ENCODE data around the gene SIX1. TPM values are rescaled to one million over a fixed set of nuclear protein-coding genes. Genes with fewer than 3 reads are reported as not detected.

SIX1 gene
- total and polyA plus RNA-seq, 5 donors = 0.14 TPM; not detected in 4

DNA sequence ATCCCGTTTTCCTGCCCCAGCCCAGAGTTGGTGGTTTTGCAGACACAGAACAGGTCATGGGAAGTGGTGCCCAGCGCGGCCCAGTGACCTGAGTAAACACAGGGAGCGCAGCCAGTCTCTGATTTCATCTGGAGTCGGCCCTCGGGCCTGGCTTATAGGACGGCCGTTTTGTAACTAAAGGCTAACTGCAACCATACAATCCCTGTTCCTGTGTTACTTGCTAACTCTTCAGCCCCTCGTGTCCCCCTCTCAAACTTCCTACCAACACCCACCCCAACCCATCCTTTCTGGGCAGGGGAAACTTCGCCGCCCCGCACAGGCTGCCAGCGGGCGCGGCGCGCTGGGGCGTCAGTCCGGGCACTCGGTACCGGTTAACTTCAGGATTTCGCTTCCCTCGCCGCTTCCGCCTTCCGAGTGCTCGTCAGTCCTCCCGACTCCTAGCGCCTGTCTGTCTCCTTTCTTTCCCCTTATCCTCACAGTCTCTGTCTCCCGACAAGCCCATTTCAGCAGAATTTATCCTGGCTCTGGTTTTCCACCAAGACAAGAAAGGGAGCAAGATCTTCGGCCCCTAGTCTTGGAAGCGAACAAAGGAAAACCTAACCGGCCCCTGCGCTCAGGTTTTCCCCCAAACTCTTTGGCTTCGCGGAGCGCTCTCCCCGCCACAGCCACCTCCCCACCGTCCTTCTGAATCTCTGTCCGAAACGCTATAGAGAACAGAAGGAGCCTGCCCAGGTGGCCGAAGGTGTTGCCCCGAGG is 2.0 kb downstream of the SIX1 start:
- intact Hi-C loops (cut with DNase I) = no loop called here
- H3K27ac ChIP-seq (ENCODE audit: low read length) = no peak overlapping the region
- no peaks in the 10 kb centered on the region for H3K4me1 ChIP-seq (ENCODE audit: control insufficient read depth, insufficient read depth, low read length)
- peak overlapping the region; percentile 13 for H3K4me3 ChIP-seq (ENCODE audit: low read length)
- WGBS = 4% methylated on average over 43 of the region's 43 CpGs
- peaks cover 3% of the 10 kb centered on the region for H3K27me3 ChIP-seq (ENCODE audit: control insufficient read depth, insufficient read depth)
- DNase-seq (no peak), ATAC-seq (no peak)
- H3K9me3 ChIP-seq (ENCODE audit: control insufficient read depth, low read length) = no peaks in the 10 kb centered on the region

DNA sequence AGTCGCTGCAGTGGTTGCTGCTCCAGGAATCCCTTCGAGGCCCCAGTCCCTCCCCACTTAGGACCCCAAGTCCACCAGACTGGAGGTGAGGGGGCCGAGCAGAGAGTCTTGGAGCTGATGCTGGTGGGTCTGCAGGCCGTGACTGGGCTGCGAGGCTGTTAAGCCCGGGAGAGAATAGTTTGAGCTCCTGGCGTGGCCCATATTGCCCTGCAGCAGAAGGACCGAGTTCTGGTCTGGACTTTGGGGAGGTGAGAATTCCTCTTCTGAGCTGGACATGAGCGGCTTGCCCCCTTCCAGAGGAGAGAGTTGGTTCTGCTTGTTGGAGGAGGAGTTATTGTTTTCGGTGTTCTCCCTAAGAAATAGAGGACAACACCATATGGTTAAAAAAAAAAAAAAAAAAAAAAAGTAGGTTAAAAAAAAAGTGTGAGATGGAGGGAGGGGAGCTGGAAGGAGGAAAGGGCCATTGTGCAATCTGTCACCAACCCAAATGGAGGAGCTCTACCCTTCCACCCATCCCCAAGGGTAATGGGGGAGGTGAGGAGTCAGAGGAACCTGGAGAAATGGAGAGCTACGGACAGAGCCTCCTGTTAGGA is 3.0 kb downstream of the SIX1 start:
- no peak for ATAC-seq
- H3K4me3 ChIP-seq (ENCODE audit: low read length) = no peak overlapping the region

DNA sequence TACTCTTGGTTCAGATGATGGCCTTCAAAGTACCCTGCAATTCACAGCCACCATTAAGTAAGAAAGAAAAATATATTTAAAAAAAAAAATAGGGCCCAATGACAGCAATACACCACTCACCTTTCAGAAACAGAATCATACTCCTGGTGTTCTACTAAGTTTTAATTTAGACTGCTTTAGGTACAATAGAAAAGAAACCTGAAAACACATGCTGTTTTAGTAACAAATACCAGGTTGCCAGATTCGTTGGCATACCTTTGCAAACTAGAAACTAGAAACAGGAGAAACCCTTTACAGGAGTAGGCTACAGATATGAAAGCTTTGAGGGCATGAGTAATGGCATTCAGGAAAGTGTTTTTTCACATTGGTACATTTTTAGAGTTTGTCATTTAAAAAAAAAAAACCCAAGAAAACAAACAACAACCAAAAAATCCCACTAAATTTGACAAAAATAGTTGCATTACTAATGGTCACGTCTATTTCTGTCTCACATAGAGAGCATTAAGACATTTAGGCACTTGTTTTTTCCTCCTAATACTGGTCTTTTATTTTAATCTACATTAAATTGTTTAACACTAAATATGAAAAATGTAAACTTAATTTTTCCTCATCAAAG is 4.0 kb downstream of the SIX1 start:
- no peak for DNase-seq
- H3K4me3 ChIP-seq (ENCODE audit: low read length) = no peak overlapping the region
- no peaks in the 10 kb centered on the region for H3K9me3 ChIP-seq (ENCODE audit: control insufficient read depth, low read length)
- no peaks in the 10 kb centered on the region for H3K4me1 ChIP-seq (ENCODE audit: control insufficient read depth, insufficient read depth, low read length)
- H3K27ac ChIP-seq (ENCODE audit: low read length) = no peak overlapping the region
- peaks cover 3% of the 10 kb centered on the region for H3K27me3 ChIP-seq (ENCODE audit: control insufficient read depth, insufficient read depth)
- ATAC-seq = no peak
- 41% methylated on average over 2 of the region's 2 CpGs for WGBS
- intact Hi-C loops (cut with DNase I) = no loop called here

More for the DNA sequence above, 3.0 kb downstream of the SIX1 start:
- Histone ChIP-seq H3K27ac (ENCODE audit: low read length) (no peak overlapping the region), H3K9me3 (ENCODE audit: control insufficient read depth, low read length) (no peaks in the 10 kb centered on the region), H3K27me3 (ENCODE audit: control insufficient read depth, insufficient read depth) (peaks cover 3% of the 10 kb centered on the region), H3K4me1 (ENCODE audit: control insufficient read depth, insufficient read depth, low read length) (no peaks in the 10 kb centered on the region)
- no peak for DNase-seq
- WGBS = 17% methylated on average over 11 of the region's 11 CpGs
- intact Hi-C loops (cut with DNase I) = no loop called here

DNA sequence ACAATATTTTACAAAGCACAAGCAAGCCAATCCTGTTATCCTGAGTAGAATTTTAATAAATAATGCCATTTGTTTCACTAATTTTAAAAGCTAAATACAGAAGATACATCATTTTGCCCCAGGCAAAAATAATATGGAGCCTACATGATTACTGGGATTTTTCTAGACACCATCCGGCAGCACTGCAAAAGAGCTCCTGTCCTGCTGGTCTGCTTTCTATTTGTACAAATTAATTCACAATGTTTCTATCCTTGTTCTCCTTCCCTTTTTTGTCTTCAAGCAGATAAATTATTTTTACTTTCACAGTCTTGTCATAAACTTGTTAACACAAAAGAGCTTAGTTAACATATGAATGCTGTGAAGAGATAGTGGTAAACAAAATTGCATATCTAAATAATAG is 4.6 kb downstream of the SIX1 start:
- Histone ChIP-seq H3K4me1 (ENCODE audit: control insufficient read depth, insufficient read depth, low read length) (no peaks in the 10 kb centered on the region), H3K9me3 (ENCODE audit: control insufficient read depth, low read length) (no peaks in the 10 kb centered on the region), H3K27me3 (ENCODE audit: control insufficient read depth, insufficient read depth) (peaks cover 3% of the 10 kb centered on the region), H3K4me3 (ENCODE audit: low read length) (no peak overlapping the region), H3K27ac (ENCODE audit: low read length) (no peak overlapping the region)
- no peak for ATAC-seq
- DNase-seq = no peak
- intact Hi-C loops (cut with DNase I) = no loop called here
- 68% methylated on average over 1 of the region's 1 CpG for WGBS

DNA sequence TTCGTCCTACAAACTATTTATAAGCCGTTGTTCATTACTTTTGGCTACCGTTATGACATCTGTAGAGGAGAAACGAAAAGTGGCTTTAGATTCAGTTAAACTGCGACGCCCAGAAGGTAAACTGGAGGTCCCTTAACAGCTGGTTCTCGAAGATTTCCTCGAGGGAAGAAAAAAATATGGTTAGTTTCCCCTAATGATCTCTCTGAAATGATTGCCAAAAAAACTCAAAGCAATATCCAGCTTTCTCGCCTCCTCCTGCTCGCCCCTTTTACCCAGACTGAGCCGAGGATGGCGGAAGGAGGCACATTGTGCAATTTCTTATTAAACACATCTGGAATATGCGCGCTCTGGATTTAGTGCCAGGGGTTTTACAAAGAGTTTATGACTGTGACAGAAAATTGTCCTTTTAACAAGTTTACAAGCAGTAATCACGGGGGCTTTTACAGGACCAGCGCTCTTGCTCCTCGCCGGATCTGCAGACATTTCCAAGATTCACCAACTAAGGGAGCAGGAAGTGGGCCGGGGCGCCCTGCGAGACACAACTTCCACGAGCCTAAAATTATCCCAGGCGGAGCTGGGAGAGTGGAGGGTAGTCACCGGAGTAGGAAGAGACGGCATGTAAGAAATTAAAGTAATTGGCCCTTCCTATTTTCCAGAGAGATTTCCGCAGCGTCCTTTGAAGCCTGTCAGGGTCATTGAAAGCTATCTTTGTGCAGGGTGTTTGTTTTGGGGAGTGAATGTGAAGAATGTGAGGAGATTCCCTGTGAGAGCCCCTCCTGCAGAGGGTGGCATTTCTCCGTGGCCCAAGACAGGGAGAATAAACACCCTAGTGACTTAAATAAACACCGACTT is 5.6 kb downstream of the SIX1 start:
- no peak for ATAC-seq
- WGBS = 13% methylated on average over 29 of the region's 29 CpGs
- peaks cover 3% of the 10 kb centered on the region for H3K27me3 ChIP-seq (ENCODE audit: control insufficient read depth, insufficient read depth)
- no peaks in the 10 kb centered on the region for H3K9me3 ChIP-seq (ENCODE audit: control insufficient read depth, low read length)
- H3K4me1 ChIP-seq (ENCODE audit: control insufficient read depth, insufficient read depth, low read length) = no peaks in the 10 kb centered on the region
- H3K4me3 ChIP-seq (ENCODE audit: low read length) = no peak overlapping the region
- no peak for DNase-seq
- intact Hi-C loops (cut with DNase I) = no loop called here
- H3K27ac ChIP-seq (ENCODE audit: low read length) = no peak overlapping the region

DNA sequence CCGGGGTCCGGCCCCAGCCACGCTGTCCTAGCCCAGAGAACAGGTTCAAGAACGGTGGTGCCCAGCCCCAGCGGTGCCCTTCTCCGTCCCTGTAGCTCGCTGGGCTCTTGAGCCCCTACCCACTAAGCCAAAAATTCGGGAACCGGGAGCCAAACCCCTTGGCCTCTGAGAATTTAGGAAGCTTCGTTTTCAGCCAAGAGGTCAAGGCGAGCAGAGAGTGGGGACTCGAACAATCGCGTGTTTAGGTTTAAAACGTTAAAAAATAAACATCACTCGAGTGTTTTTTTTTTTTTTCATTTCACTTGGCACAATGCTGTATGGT is 6.2 kb downstream of the SIX1 start:
- 8% methylated on average over 16 of the region's 16 CpGs for WGBS
- DNase-seq (no peak), ATAC-seq (no peak)
- Histone ChIP-seq H3K27ac (ENCODE audit: low read length) (no peak overlapping the region), H3K4me1 (ENCODE audit: control insufficient read depth, insufficient read depth, low read length) (no peaks in the 10 kb centered on the region), H3K9me3 (ENCODE audit: control insufficient read depth, low read length) (no peaks in the 10 kb centered on the region), H3K4me3 (ENCODE audit: low read length) (no peak overlapping the region), H3K27me3 (ENCODE audit: control insufficient read depth, insufficient read depth) (peaks cover 3% of the 10 kb centered on the region)
- intact Hi-C loops (cut with DNase I) = no loop called here

DNA sequence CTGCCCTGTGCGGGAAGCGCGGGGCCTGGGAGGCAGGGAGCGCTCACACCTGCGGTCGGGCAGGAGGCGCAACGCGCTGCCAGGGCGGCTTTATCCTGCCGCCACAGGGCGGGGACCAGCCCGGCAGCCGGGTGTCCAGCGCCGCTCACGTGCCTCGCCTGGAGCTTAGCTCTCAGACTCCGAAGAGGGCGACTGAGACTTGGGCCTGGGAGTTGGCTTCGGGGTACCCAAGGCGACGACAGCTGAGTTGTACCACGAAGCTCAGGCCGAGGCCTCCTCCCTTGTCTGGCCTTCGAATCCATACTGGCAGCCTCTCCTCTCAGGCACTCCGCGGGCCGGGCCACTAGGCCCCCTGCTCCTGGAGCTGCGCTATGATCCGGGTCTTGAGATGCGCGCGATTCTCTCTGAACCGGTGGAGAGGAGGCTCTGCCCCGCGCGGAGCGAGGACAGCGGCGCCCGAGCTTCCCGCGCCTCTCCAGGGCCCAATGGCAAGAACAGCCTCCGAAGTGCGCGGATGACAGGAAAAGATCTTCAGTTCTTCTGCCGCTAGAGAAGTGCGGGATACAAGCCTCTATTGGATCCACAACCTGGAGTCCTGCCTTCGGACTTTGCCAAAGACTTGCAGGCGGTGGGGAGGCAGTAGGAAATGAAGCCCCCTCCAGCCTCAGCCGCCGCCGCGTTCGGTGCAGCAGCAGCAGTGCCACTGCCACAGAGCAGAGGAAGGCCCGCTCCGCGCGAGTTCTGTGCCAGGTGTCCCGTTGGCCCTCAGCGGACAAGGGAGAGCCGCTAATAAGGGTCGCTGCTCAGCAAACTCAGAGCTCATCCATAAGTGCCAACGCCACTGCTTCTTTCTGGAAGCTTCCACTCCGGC is 6.8 kb downstream of the SIX1 start:
- intact Hi-C loops (cut with DNase I) = no loop called here
- WGBS = 6% methylated on average over 66 of the region's 66 CpGs
- no peaks in the 10 kb centered on the region for H3K4me1 ChIP-seq (ENCODE audit: control insufficient read depth, insufficient read depth, low read length)
- DNase-seq (no peak), ATAC-seq (peak; percentile 29 to 34)
- H3K27ac ChIP-seq (ENCODE audit: low read length) = no peak overlapping the region
- H3K27me3 ChIP-seq (ENCODE audit: control insufficient read depth, insufficient read depth) = peaks cover 3% of the 10 kb centered on the region
- H3K4me3 ChIP-seq (ENCODE audit: low read length) = no peak overlapping the region
- H3K9me3 ChIP-seq (ENCODE audit: control insufficient read depth, low read length) = no peaks in the 10 kb centered on the region

DNA sequence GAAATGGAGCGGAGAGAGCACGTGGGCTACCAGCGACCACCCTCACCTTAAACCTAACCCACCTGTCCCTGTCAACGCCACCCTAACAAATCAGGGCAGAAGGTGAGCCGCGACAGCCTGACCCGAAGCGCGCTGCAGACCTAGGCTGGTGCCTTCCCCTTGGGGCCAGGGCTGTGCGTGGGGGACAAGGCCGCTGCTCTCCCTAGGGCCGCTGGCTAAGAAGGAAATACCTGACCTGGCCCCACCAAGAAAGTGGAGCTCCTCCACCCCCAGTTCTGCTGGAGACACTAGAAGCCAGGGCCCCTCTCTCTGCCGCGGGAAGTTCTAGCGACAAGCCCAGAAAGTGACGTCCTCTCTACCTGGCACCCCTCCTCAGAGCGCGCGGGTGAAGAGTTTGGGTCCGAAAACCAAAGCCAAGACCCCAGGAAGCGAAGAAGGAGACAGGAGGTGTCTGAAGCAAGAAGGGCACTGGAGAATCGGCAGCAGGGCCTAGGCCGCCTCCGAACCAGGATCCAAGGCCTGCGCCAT is 7.5 kb downstream of the SIX1 start:
- Histone ChIP-seq H3K27ac (ENCODE audit: low read length) (no peak overlapping the region), H3K4me3 (ENCODE audit: low read length) (no peak overlapping the region)
- intact Hi-C loops (cut with DNase I) = no loop called here

DNA sequence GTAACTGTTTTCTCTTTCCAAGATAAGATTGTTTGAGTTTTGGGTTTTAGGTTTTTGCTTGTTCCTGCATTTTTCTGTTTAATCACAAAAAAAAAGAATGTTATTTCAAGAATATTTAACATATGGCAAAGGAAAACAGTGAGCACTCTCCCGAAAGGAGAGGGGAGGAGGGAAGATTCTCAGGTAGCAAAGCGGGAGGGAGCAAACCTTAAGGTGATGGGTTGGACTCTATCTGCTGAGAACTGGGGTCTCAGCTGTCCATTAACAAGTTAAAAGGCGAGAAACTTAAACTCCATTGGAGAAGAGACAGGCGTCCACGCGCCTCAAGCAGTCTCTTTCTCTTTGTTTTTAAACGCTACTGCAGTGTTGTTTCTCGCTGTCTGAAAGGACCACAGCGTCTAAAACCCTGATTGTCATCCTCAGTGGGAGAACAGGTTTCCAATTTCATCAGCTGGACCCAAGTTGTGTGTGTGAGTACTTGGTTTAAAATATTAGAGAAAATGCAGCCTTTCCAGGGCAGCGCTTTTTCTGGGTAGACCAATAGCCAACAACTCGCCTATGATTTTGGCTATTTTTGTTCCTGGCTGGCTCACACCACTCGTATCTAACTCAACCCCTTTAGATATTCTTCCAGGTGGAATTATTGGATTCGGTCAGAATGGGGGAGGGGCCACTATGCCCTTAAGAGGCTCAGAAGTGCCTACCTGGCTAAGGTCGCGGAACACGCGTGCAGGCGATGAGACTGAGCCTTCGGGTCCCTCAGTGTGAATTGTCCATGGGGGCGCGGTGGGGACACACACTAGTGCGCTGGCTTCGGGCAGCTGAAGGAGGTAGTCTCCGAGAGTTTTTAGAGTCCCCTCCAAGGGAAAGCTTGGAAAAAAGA is 8.2 kb downstream of the SIX1 start:
- Histone ChIP-seq H3K4me3 (ENCODE audit: low read length) (no peak overlapping the region), H3K9me3 (ENCODE audit: control insufficient read depth, low read length) (no peaks in the 10 kb centered on the region), H3K27ac (ENCODE audit: low read length) (no peak overlapping the region), H3K4me1 (ENCODE audit: control insufficient read depth, insufficient read depth, low read length) (no peaks in the 10 kb centered on the region), H3K27me3 (ENCODE audit: control insufficient read depth, insufficient read depth) (peaks cover 6% of the 10 kb centered on the region)
- ATAC-seq (no peak), DNase-seq (no peak)
- WGBS = 13% methylated on average over 24 of the region's 24 CpGs
- intact Hi-C loops (cut with DNase I) = no loop called here

More for the DNA sequence above, 7.5 kb downstream of the SIX1 start:
- Histone ChIP-seq H3K4me1 (ENCODE audit: control insufficient read depth, insufficient read depth, low read length) (no peaks in the 10 kb centered on the region), H3K9me3 (ENCODE audit: control insufficient read depth, low read length) (no peaks in the 10 kb centered on the region), H3K27me3 (ENCODE audit: control insufficient read depth, insufficient read depth) (peaks cover 3% of the 10 kb centered on the region)
- DNase-seq (no peak), ATAC-seq (no peak)
- WGBS = 18% methylated on average over 25 of the region's 25 CpGs

Measured in right cardiac atrium (tissue), 5 donors.